Lower leg skin (tissue), 3 donors: ENCODE measurements around the gene FZD7.

ENCODE experiments used
- CTCF ChIP-seq, 3 donors: fragments of 450-650 bp; IDR thresholded peaks; one replicate each; pipeline ENCODE4 v1.5.1; 2016; ENCODE audit warnings: antibody characterized with exemption in 3 of 3, mild to moderate bottlenecking in 3 of 3, moderate library complexity in 2 of 3
- POLR2A ChIP-seq, 2 donors: fragments of 450-650 bp; IDR thresholded peaks; one replicate each; pipeline ENCODE4 v1.6.1; 2016 to 2017; ENCODE audit warnings: antibody characterized with exemption in 2 of 2, mild to moderate bottlenecking in 1 of 2, moderate library complexity in 1 of 2

- TF ChIP-seq CTCF (IDR thresholded peaks at IDR 0.05) (no peak), POLR2A (IDR thresholded peaks at IDR 0.05) (no peak)
These were observed 27.4 kb upstream of the FZD7 start for GRCh38 chr2:202006301-202006700.
